HG03108 (cell line): ENCODE results near the gene NOS1.
"Not testable (repeated sequence)": the region's sequence is repeated elsewhere in the genome, so short reads cannot be mapped to it uniquely, and the experiment has no call there.

Experiments
- ATAC-seq: cut with Tn5 transposase; IDR thresholded peaks from one replicate; pipeline ENCODE4 v1.9.1; 2021; ENCODE audit warnings: moderate library complexity; ENCODE audit not compliant: unreplicated experiment

Gene NOS1

GRCh38 chr12:117361347-117361751, at the start of gene NOS1:
Gene NOS1, minus strand, starts transcription at chr12:117361626. Its CDS starts 30,557 bp downstream, at chr12:117331069.
- ATAC-seq, result no peak

- ATAC-seq, result no peak
Measured at GRCh38 chr12:117409286-117409685, 47.9 kb upstream of the NOS1 start.

GRCh38 chr12:117408161-117408791, 46.9 kb upstream of the NOS1 start:
- no peak for ATAC-seq

GRCh38 chr12:117404940-117405339, 43.5 kb upstream of the NOS1 start:
- no peak for ATAC-seq

GRCh38 chr12:117404203-117404853, 42.9 kb upstream of the NOS1 start:
- no peak for ATAC-seq

- no peak for ATAC-seq
Measured at GRCh38 chr12:117403586-117404139, 42.2 kb upstream of the NOS1 start.

GRCh38 chr12:117402363-117402762, 40.9 kb upstream of the NOS1 start:
- no peak for ATAC-seq

GRCh38 chr12:117400912-117401311, 39.5 kb upstream of the NOS1 start:
- ATAC-seq, result no peak

- ATAC-seq, result not testable (repeated sequence)
Measured at GRCh38 chr12:117398482-117398881, 37.1 kb upstream of the NOS1 start.

- no peak for ATAC-seq
Measured at GRCh38 chr12:117395766-117396165, 34.3 kb upstream of the NOS1 start.

GRCh38 chr12:117394491-117394890, 33.1 kb upstream of the NOS1 start:
- ATAC-seq, result no peak

- ATAC-seq, result no peak
Measured at GRCh38 chr12:117393656-117394055, 32.2 kb upstream of the NOS1 start.

GRCh38 chr12:117390866-117391265, 29.4 kb upstream of the NOS1 start:
- ATAC-seq, result no peak

- no peak for ATAC-seq
Measured at GRCh38 chr12:117388951-117389446, 27.6 kb upstream of the NOS1 start.

- ATAC-seq, result no peak
Measured at GRCh38 chr12:117387832-117388231, 26.4 kb upstream of the NOS1 start.

GRCh38 chr12:117384735-117385134, 23.3 kb upstream of the NOS1 start:
- no peak for ATAC-seq

- ATAC-seq, result no peak
Measured at GRCh38 chr12:117380083-117380482, 18.7 kb upstream of the NOS1 start.

- no peak for ATAC-seq
Measured at GRCh38 chr12:117377758-117378157, 16.3 kb upstream of the NOS1 start.

- ATAC-seq, result no peak
Measured at GRCh38 chr12:117370588-117370987, 9.2 kb upstream of the NOS1 start.

- ATAC-seq, result not testable (repeated sequence)
Measured at GRCh38 chr12:117370000-117370399, 8.6 kb upstream of the NOS1 start.

- ATAC-seq, result no peak
Measured at GRCh38 chr12:117367006-117367638, 5.7 kb upstream of the NOS1 start.
